Psoas muscle (tissue), 8 donors: ENCODE results near the gene CDS2. TPM values are rescaled to one million over a fixed set of nuclear protein-coding genes. Genes with fewer than 3 reads are reported as not detected.

Experiments used
- ATAC-seq, 4 donors: fragments of 200-7000 bp; cut with Tn5 transposase; one replicate each; pipeline ENCODE4 v1.9.1; 2020; ENCODE audit warnings: moderate library complexity in 3 of 4, mild to moderate bottlenecking in 2 of 4
- DNase-seq, 2 donors: peaks; one replicate each; pipeline ENCODE4 v3.0.0-alpha.2; 2020
- H3K27ac ChIP-seq: fragments of 200-600 bp; one replicate; pipeline ENCODE4 v1.8.0; 2022
- H3K27me3 ChIP-seq, 3 donors: fragments of 200-600 bp in 1 of 3; one replicate each; pipeline versions ENCODE4 v1.6.1 to v1.8.0; 2013 to 2022; ENCODE audit warnings: low read length in 2 of 3, mild to moderate bottlenecking in 2 of 3, moderate library complexity in 1 of 3; ENCODE audit not compliant: insufficient read depth in 3 of 3
- H3K36me3 ChIP-seq, 2 donors: fragments of 200-600 bp in 1 of 2; one replicate each; pipeline versions ENCODE4 v1.6.1 to v1.8.0; 2013 to 2022; ENCODE audit warnings: low read depth in 1 of 2, mild to moderate bottlenecking in 1 of 2, moderate library complexity in 1 of 2; ENCODE audit not compliant: insufficient read depth in 1 of 2
- H3K4me1 ChIP-seq: fragments of 200-600 bp; one replicate; pipeline ENCODE4 v1.8.0; 2022
- H3K4me3 ChIP-seq: fragments of 200-600 bp; one replicate; pipeline ENCODE4 v1.8.0; 2022; ENCODE audit warnings: mild to moderate bottlenecking
- H3K9me3 ChIP-seq: fragments of 200-600 bp; one replicate; pipeline ENCODE4 v1.8.0; 2022
- CTCF ChIP-seq: fragments of 200-600 bp; IDR thresholded peaks from one replicate; pipeline ENCODE4 v1.8.0; 2022; ENCODE audit warnings: antibody characterized with exemption
- WGBS, 3 donors: extraction: QIAGEN DNeasy Blood & Tissue Kit; methylation state at CpG; one replicate each; pipeline versions ENCODE4 v1.1.6 to v1.1.7; 2013; 5-methylcytosine and 5-hydroxymethylcytosine counted together
- intact Hi-C, 2 donors: fragments of 100-400 bp; cut with DNase I; formaldehyde crosslinking; loops; one replicate each; pipeline versions ENCODE4 v1.11.0 to v1.14.2; 2022
- polyA plus RNA-seq, 3 donors: library from polyadenylated mRNA; stranded (reverse); fragments of 200-250 nt; gene quantifications; one replicate each; pipeline ENCODE4 v1.2.3, GENCODE V29; 2013
- total RNA-seq, 4 donors: library from RNA; stranded (reverse); fragmentation: NEBNext Ultra II Directional in 2 of 4; extraction: Animal tissue kit (Norgen Biotek cat#: 25700) in 2 of 4; gene quantifications; one replicate each; pipeline versions ENCODE4 v1.2.1 to v1.2.4, GENCODE V29; 2021 to 2023
- donor health status: healthy with polysubstance abuse.
- donor health status: DM: no; HTN: no; CAD: no; lungs with moderate emphysema.
- donor health status: Bipolar disorder and iron deficiency.
- donor health status: healthy.
- donor health status: DM: yes; HTN: yes; CAD: no.
- donor health status: DM: no; HTN: no; CAD: no.
- donor health status: DM: no; HTN: no; CAD: no.
- donor health status: DM: yes; HTN: yes; CAD: no.

Gene CDS2
- total and polyA plus RNA-seq, 7 donors = 8.0 to 34.1 (median 19.5) TPM

DNA sequence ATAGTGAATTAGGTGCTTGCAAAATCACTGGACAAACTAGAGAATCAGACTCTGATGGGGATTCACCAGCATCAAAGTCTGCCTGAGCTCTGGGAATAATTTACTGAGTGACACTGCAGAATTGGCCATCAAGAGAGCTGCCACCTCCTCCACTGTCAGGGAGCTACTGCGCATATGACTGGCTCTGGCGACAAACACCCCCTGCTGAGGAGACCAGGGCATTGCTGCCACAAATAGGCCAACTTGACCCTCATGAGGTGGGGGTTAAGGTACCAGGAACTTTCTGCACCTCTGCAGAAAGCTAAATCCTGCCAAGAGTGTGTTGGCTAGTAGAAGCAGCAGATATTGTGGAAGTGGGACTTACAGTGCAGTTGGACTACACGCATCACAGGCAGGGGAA, 88.0 kb downstream of the CDS2 start:
- intact Hi-C loops = no loop called here
- Histone ChIP-seq H3K36me3 (peaks cover 0 to 15% of the 10 kb centered on the region in 2 donors), H3K9me3 (no peaks in the 10 kb centered on the region), H3K27me3 (no peaks in the 10 kb centered on the region), H3K4me3 (no peak overlapping the region), H3K27ac (no peak overlapping the region), H3K4me1 (no peaks in the 10 kb centered on the region)
- ATAC-seq (no peak), DNase-seq (no peak)
- no peak for TF ChIP-seq CTCF
- WGBS, 3 donors = 83 to 90% (median 84%) methylated on average over 3 of the region's 3 CpGs

DNA sequence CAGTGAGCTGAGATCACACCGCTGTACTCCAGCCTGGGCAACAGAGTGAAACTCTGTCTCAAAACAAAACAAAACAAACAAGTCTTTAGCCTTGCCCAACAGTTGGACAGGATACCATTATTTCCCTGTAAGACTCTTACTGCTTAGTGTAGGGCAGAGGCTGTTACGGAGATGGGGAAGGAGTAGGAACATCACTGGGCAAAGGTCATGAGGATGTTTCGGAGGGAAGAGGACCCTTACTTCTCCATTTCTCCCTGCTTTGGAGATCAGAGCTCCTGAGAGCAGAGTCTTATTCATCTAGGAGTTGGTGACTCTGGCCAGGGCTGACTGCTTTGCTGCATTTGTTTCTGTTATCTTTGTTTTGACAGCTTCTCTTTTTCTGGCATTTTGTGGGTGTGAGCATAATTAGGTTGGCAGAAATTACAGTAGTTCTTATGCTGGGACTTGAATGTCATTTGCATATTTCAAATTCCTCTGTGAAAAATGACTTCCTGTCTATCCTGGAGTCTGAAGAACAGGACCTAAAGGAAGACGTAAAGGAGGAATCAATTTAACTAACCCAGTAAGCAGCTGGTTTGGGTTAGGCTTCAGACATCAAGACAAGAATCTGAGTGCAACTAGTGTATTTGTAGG, 89.0 kb downstream of the CDS2 start:
- no peaks in the 10 kb centered on the region for H3K4me1 ChIP-seq
- no peak overlapping the region for H3K27ac ChIP-seq
- H3K36me3 ChIP-seq = peaks cover 0 to 15% of the 10 kb centered on the region in 2 donors
- H3K27me3 ChIP-seq = no peaks in the 10 kb centered on the region
- no peak overlapping the region for H3K4me3 ChIP-seq
- intact Hi-C loops = no loop called here
- H3K9me3 ChIP-seq = no peaks in the 10 kb centered on the region
- TF ChIP-seq CTCF = no peak
- DNase-seq (no peak), ATAC-seq (no peak)
- WGBS, 3 donors = 78 to 84% (median 81%) methylated on average over 4 of the region's 4 CpGs

DNA sequence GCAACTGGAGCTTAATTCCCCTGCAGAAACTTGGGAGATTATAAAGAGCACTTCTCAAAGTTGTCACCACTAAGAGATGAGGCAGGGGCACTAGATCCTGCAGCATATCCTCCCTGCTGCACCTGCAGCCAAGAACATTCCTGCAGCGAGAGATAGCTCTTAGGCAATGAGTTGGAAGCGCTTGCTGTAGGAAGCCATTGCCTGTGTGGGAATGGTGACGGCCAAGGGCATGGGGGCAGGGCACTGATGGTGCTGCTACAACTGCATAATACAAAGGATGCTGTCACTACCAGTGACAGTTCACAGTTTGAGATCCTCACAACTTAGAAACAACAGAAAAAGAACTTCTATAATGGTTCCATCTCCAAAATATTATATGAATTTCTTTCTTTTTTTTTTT, 89.9 kb downstream of the CDS2 start:
- Histone ChIP-seq H3K4me3 (no peak overlapping the region), H3K4me1 (no peaks in the 10 kb centered on the region), H3K9me3 (no peaks in the 10 kb centered on the region), H3K27me3 (no peaks in the 10 kb centered on the region), H3K27ac (no peak overlapping the region), H3K36me3 (peaks cover 0 to 15% of the 10 kb centered on the region in 2 donors)
- DNase-seq = no peak
- TF ChIP-seq CTCF = no peak
- ATAC-seq = peak in 3 of 4 donors; percentile 77 to 91 (median 81)
- intact Hi-C loops = no loop called here
- 33 to 49% (median 47%) methylated on average over 3 of the region's 3 CpGs for WGBS, 3 donors

DNA sequence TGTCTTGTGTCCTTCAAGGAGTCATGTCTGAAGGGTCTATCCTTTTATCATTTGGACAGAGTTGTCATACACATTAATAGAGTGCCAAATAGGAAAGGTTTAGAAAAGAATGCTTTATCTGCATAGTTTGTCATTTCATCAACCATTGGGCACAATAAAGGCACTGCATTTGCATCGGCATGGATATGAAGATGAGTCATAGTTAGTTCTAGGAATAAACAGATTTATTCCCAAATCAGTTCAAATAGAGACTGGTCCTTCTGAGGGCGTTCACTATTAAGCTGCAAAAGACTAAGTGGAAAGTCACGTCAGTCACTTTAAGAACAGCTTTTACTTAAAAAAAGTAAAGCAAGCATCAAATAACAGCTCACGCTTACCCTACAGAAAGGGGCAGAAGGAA, 90.8 kb downstream of the CDS2 start:
- no peaks in the 10 kb centered on the region for H3K4me1 ChIP-seq
- H3K36me3 ChIP-seq = peaks cover 0 to 12% of the 10 kb centered on the region in 2 donors
- no peaks in the 10 kb centered on the region for H3K27me3 ChIP-seq
- H3K4me3 ChIP-seq = no peak overlapping the region
- ATAC-seq (no peak), DNase-seq (no peak)
- intact Hi-C loops = no loop called here
- TF ChIP-seq CTCF = no peak
- no peak overlapping the region for H3K27ac ChIP-seq
- WGBS, 3 donors = 90 to 96% (median 92%) methylated on average over 4 of the region's 4 CpGs
- no peaks in the 10 kb centered on the region for H3K9me3 ChIP-seq
